ENCODE results near the gene DNAJC11.

GRCh38 chr1:6588893-6589520 lies 112.6 kb downstream of the DNAJC11 start:
- TF ChIP-seq CTCF (IDR thresholded peaks at IDR 0.05) (no peak), POLR2A (IDR thresholded peaks at IDR 0.05) (no peak)

Measured in Peyer's patch (tissue), 4 donors.